Mucosa of descending colon (tissue), 3 donors: ENCODE results near the gene ECHDC3. TPM values are rescaled to one million over a fixed set of nuclear protein-coding genes. Genes with fewer than 3 reads are reported as not detected.

Experiments used
- ATAC-seq: fragments of 200-7000 bp; cut with Tn5 transposase; one replicate; pipeline ENCODE4 v1.9.1; 2020; ENCODE audit warnings: mild to moderate bottlenecking, moderate library complexity
- DNase-seq, 3 donors: peaks; one replicate each; pipeline ENCODE4 v3.0.0-alpha.2; 2020
- H3K36me3 ChIP-seq: fragments of 200-600 bp; one replicate; pipeline ENCODE4 v1.8.0; 2021; ENCODE audit warnings: low read depth, mild to moderate bottlenecking
- H3K4me1 ChIP-seq: fragments of 200-600 bp; one replicate; pipeline ENCODE4 v1.8.0; 2021; ENCODE audit warnings: low read depth, mild to moderate bottlenecking
- H3K4me3 ChIP-seq: fragments of 200-600 bp; one replicate; pipeline ENCODE4 v1.8.0; 2021; ENCODE audit warnings: mild to moderate bottlenecking
- H3K9me3 ChIP-seq: fragments of 200-600 bp; one replicate; pipeline ENCODE4 v1.8.0; 2021; ENCODE audit warnings: mild to moderate bottlenecking
- CTCF ChIP-seq: fragments of 200-600 bp; IDR thresholded peaks from one replicate; pipeline ENCODE4 v1.8.0; 2022; ENCODE audit warnings: antibody characterized with exemption, mild to moderate bottlenecking
- intact Hi-C, 2 donors: fragments of 100-400 bp; cut with DNase I in 1 of 2; cut with micrococcal nuclease in 1 of 2; formaldehyde crosslinking; loops; one replicate each; pipeline versions ENCODE4 v1.11.0 to v1.11.1; 2022; cut with DNase I, micrococcal nuclease
- total RNA-seq, 3 donors: library from RNA; stranded (reverse); fragmentation: NEBNext Ultra II Directional in 2 of 3; extraction: Animal tissue kit (Norgen Biotek cat#: 25700) in 2 of 3; gene quantifications; one replicate each; pipeline versions ENCODE4 v1.2.1 to v1.2.4, GENCODE V29; 2021 to 2023
- donor health status: DM: no; HTN: no; CAD: no; lungs with moderate emphysema.
- donor health status: DM: no; HTN: no; CAD: no.
- donor health status: DM: no; HTN: yes; CAD: no.

ECHDC3 gene
- total RNA-seq, 3 donors from 2014 or later = 0.43 to 9.4 (median 1.3) TPM

GRCh38 chr10:11813177-11813576, 71.0 kb downstream of the ECHDC3 start:
- no peak for TF ChIP-seq CTCF
- DNase-seq (no peak), ATAC-seq (no peak)
- Histone ChIP-seq H3K36me3 (no peaks in the 10 kb centered on the region), H3K4me3 (no peak overlapping the region), H3K9me3 (no peaks in the 10 kb centered on the region), H3K4me1 (no peaks in the 10 kb centered on the region)
- intact Hi-C loops = no loop called here

Other genes starting within 250 kb of the ECHDC3 start
- 10 to 100 TPM; 14.6 to 20.0 (median 19.8) TPM for gene USP6NL, start 130.7 kb upstream of the ECHDC3 start, total RNA-seq
- 10 to 100 TPM in 1 of 3 donors, 1 to 10 TPM in 2; 3.9 to 10.4 (median 6.2) TPM for gene PROSER2, start 81.0 kb downstream of the ECHDC3 start, total RNA-seq